GM23338 (cell line): ENCODE results near the gene TTC28. TPM values are rescaled to one million over a fixed set of nuclear protein-coding genes. Genes with fewer than 3 reads are reported as not detected.

Source experiments
- ATAC-seq: fragments of 200-7000 bp; cut with Tn5 transposase; 3 replicates; pipeline ENCODE4 v1.9.1; 2020
- DNase-seq: peaks from one replicate; pipeline ENCODE4 v3.0.0-alpha.2; 2015; ENCODE audit warnings: low spot score
- H2AFZ ChIP-seq: fragments of 200-600 bp; sonication (generic); 2 replicates; pipeline ENCODE4 v1.8.0; 2016; ENCODE audit warnings: antibody characterized with exemption, mild to moderate bottlenecking, moderate library complexity
- H3F3A ChIP-seq: fragments of 200-600 bp; sonication (generic); replicated peaks from 2 replicates; pipeline ENCODE4 v1.8.0; 2017; ENCODE audit warnings: antibody characterized with exemption, mixed run types, low read depth
- H3K27ac ChIP-seq: fragments of 200-600 bp; sonication (generic); 2 replicates; pipeline ENCODE4 v1.6.1; 2016; ENCODE audit warnings: low read depth
- H3K27me3 ChIP-seq: fragments of 200-600 bp; sonication (generic); 2 replicates; pipeline ENCODE4 v1.8.0; 2016; ENCODE audit warnings: mild to moderate bottlenecking, mixed run types, moderate library complexity; ENCODE audit not compliant: insufficient read depth
- H3K36me3 ChIP-seq: fragments of 200-600 bp; sonication (generic); 2 replicates; pipeline ENCODE4 v1.8.0; 2016; ENCODE audit warnings: mild to moderate bottlenecking; ENCODE audit not compliant: insufficient read depth
- H3K4me1 ChIP-seq: fragments of 200-600 bp; sonication (generic); 2 replicates; pipeline ENCODE4 v1.8.0; 2016; ENCODE audit warnings: mild to moderate bottlenecking, moderate library complexity; ENCODE audit not compliant: insufficient read depth
- H3K4me2 ChIP-seq: fragments of 200-600 bp; sonication (generic); 2 replicates; pipeline ENCODE4 v1.7.1; 2017; ENCODE audit warnings: mixed run types
- H3K4me3 ChIP-seq: fragments of 200-600 bp; sonication (generic); 2 replicates; pipeline ENCODE4 v1.6.1; 2016; ENCODE audit warnings: mixed run types
- H3K79me2 ChIP-seq: fragments of 200-600 bp; sonication (generic); replicated peaks from 2 replicates; pipeline ENCODE4 v1.8.0; 2017; ENCODE audit warnings: mild to moderate bottlenecking; ENCODE audit not compliant: insufficient read depth
- H3K9me2 ChIP-seq: fragments of 200-600 bp; sonication (generic); 2 replicates; pipeline ENCODE4 v1.8.0; 2017; ENCODE audit not compliant: insufficient read depth
- H4K20me1 ChIP-seq: fragments of 200-600 bp; sonication (generic); replicated peaks from 2 replicates; pipeline ENCODE4 v1.8.0; 2017; ENCODE audit warnings: mild to moderate bottlenecking; ENCODE audit not compliant: insufficient read depth
- H3K27ac Mint-ChIP-seq: 2 replicates; pipeline ENCODE4 v1.8.0; 2020; ENCODE audit warnings: inconsistent platforms, mild to moderate bottlenecking, moderate library complexity, mixed read lengths
- H3K27me3 Mint-ChIP-seq: 3 replicates; pipeline ENCODE4 v1.8.0; 2022; ENCODE audit warnings: low read depth, mild to moderate bottlenecking, moderate library complexity, mixed read lengths, inconsistent platforms; ENCODE audit not compliant: insufficient read depth, poor library complexity
- H3K36me3 Mint-ChIP-seq: 3 replicates; pipeline ENCODE4 v1.8.0; 2021; ENCODE audit warnings: low read depth, mild to moderate bottlenecking, inconsistent platforms, moderate library complexity, mixed read lengths
- H3K4me1 Mint-ChIP-seq: 3 replicates; pipeline ENCODE4 v1.8.0; 2020; ENCODE audit warnings: mild to moderate bottlenecking, inconsistent platforms, mixed read lengths
- H3K4me3 Mint-ChIP-seq: 3 replicates; pipeline ENCODE4 v1.8.0; 2021; ENCODE audit warnings: moderate library complexity, mild to moderate bottlenecking, inconsistent platforms, mixed read lengths
- H3K9me3 Mint-ChIP-seq: 3 replicates; pipeline ENCODE4 v1.8.0; 2020; ENCODE audit warnings: moderate library complexity, mild to moderate bottlenecking, inconsistent platforms, mixed read lengths
- EZH2 ChIP-seq: fragments of 200-600 bp; sonication (generic); IDR thresholded peaks from one replicate; pipeline ENCODE4 v1.8.0; 2017; ENCODE audit warnings: antibody characterized with exemption, mild to moderate bottlenecking, low read depth; ENCODE audit not compliant: unreplicated experiment
- EZH2phosphoT487 ChIP-seq: fragments of 200-600 bp; sonication (generic); IDR thresholded peaks from one replicate; pipeline ENCODE4 v1.8.1; 2018; ENCODE audit warnings: antibody characterized with exemption; ENCODE audit not compliant: unreplicated experiment
- JUNB ChIP-seq: IDR thresholded peaks from one replicate; pipeline ENCODE4 v1.6.1; 2016; ENCODE audit warnings: antibody characterized with exemption; ENCODE audit not compliant: unreplicated experiment
- NANOG ChIP-seq: IDR thresholded peaks from 2 replicates; pipeline ENCODE4 v1.6.1; 2016; ENCODE audit warnings: antibody characterized with exemption, borderline replicate concordance
- STAT1 ChIP-seq: IDR thresholded peaks from one replicate; pipeline ENCODE4 v1.6.1; 2016; ENCODE audit warnings: antibody characterized with exemption; ENCODE audit not compliant: unreplicated experiment
- ZNF114 ChIP-seq: fragments of 250-450 bp; sonication (Bioruptor Pico); IDR thresholded peaks from 2 replicates; pipeline ENCODE4 v1.5.0; 2020; ENCODE audit warnings: mild to moderate bottlenecking, moderate library complexity
- ZNF331 ChIP-seq: fragments of 250-450 bp; sonication (Bioruptor Pico); IDR thresholded peaks from 2 replicates; pipeline ENCODE4 v1.5.0; 2020; ENCODE audit warnings: low read depth, mild to moderate bottlenecking, moderate library complexity
- polyA plus RNA-seq: library from polyadenylated mRNA; unstranded; fragments of >200 nt; fragmentation: Nextera tagmentation; extraction: Ambion mirVana; gene quantifications from 2 replicates; pipeline ENCODE4 v1.2.1, GENCODE V29; 2016
- total RNA-seq: library from RNA; depleted of rRNA; stranded (reverse); fragments of >200 nt; shearing (Covaris generic); gene quantifications from 2 replicates; pipeline ENCODE4 v1.2.3, GENCODE V29; 2014
- TF ChIP-seq, protein P1 (sequence below): fragments of 250-450 bp; sonication (Bioruptor Pico); IDR thresholded peaks from 2 replicates; pipeline ENCODE4 v1.5.0; 2020; ENCODE audit warnings: mild to moderate bottlenecking, moderate library complexity
- TF ChIP-seq, protein P2 (sequence below): IDR thresholded peaks from 2 replicates; pipeline ENCODE4 v1.6.1; 2016; ENCODE audit warnings: antibody characterized with exemption

Gene TTC28
- total and polyA plus RNA-seq, 2 experiments from 2014 or later, result 4.5 to 16.1 TPM

DNA sequence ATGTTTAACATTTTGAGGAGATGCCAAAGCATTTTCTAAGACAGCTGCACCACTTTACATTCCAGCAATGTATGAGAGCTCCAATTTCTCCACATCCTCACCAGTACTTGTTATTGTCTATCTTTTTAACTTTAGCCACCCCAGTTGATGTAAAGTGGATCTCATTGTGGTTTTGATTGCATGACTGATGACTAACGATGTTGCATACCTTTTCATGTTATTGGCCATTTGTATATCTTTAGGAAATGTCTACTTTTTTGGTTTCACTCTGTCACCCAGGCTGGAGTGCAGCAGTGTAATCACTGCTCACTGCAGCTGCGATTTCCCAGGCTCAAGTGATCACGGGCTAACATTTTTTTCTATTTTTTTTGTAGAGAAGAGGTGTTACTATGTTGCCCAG lies 8.9 kb downstream of the TTC28 start:
- ATAC-seq, result no peak
- no peaks in the 10 kb centered on the region; the same call in 1 of the 2 replicates for H3K79me2 ChIP-seq
- peaks cover 3% of the 10 kb centered on the region; the same call in 1 of the 3 replicates for H3K4me1 Mint-ChIP-seq

More for the DNA sequence above, 8.9 kb downstream of the TTC28 start:
- Histone ChIP-seq H3F3A (no peaks in the 10 kb centered on the region), H3K9me2 (no peaks in the 10 kb centered on the region), H3K27me3 (no peaks in the 10 kb centered on the region), H3K4me3 (no peak overlapping the region), H2AFZ (no peak overlapping the region), H4K20me1 (no peaks in the 10 kb centered on the region), H3K4me2 (no peak overlapping the region), H3K36me3 (no peaks in the 10 kb centered on the region), H3K4me1 (peaks cover 3% of the 10 kb centered on the region; the same call in 1 of the 2 replicates), H3K27ac (no peak overlapping the region)
- TF ChIP-seq EZH2phosphoT487 (no peak), ZNF114 (CRISPR knock-in tag) (no peak), ZNF331 (CRISPR knock-in tag) (no peak), STAT1 (no peak), NANOG (no peak), JUNB (no peak), EZH2 (no peak)
- TF ChIP-seq, protein P1, sequence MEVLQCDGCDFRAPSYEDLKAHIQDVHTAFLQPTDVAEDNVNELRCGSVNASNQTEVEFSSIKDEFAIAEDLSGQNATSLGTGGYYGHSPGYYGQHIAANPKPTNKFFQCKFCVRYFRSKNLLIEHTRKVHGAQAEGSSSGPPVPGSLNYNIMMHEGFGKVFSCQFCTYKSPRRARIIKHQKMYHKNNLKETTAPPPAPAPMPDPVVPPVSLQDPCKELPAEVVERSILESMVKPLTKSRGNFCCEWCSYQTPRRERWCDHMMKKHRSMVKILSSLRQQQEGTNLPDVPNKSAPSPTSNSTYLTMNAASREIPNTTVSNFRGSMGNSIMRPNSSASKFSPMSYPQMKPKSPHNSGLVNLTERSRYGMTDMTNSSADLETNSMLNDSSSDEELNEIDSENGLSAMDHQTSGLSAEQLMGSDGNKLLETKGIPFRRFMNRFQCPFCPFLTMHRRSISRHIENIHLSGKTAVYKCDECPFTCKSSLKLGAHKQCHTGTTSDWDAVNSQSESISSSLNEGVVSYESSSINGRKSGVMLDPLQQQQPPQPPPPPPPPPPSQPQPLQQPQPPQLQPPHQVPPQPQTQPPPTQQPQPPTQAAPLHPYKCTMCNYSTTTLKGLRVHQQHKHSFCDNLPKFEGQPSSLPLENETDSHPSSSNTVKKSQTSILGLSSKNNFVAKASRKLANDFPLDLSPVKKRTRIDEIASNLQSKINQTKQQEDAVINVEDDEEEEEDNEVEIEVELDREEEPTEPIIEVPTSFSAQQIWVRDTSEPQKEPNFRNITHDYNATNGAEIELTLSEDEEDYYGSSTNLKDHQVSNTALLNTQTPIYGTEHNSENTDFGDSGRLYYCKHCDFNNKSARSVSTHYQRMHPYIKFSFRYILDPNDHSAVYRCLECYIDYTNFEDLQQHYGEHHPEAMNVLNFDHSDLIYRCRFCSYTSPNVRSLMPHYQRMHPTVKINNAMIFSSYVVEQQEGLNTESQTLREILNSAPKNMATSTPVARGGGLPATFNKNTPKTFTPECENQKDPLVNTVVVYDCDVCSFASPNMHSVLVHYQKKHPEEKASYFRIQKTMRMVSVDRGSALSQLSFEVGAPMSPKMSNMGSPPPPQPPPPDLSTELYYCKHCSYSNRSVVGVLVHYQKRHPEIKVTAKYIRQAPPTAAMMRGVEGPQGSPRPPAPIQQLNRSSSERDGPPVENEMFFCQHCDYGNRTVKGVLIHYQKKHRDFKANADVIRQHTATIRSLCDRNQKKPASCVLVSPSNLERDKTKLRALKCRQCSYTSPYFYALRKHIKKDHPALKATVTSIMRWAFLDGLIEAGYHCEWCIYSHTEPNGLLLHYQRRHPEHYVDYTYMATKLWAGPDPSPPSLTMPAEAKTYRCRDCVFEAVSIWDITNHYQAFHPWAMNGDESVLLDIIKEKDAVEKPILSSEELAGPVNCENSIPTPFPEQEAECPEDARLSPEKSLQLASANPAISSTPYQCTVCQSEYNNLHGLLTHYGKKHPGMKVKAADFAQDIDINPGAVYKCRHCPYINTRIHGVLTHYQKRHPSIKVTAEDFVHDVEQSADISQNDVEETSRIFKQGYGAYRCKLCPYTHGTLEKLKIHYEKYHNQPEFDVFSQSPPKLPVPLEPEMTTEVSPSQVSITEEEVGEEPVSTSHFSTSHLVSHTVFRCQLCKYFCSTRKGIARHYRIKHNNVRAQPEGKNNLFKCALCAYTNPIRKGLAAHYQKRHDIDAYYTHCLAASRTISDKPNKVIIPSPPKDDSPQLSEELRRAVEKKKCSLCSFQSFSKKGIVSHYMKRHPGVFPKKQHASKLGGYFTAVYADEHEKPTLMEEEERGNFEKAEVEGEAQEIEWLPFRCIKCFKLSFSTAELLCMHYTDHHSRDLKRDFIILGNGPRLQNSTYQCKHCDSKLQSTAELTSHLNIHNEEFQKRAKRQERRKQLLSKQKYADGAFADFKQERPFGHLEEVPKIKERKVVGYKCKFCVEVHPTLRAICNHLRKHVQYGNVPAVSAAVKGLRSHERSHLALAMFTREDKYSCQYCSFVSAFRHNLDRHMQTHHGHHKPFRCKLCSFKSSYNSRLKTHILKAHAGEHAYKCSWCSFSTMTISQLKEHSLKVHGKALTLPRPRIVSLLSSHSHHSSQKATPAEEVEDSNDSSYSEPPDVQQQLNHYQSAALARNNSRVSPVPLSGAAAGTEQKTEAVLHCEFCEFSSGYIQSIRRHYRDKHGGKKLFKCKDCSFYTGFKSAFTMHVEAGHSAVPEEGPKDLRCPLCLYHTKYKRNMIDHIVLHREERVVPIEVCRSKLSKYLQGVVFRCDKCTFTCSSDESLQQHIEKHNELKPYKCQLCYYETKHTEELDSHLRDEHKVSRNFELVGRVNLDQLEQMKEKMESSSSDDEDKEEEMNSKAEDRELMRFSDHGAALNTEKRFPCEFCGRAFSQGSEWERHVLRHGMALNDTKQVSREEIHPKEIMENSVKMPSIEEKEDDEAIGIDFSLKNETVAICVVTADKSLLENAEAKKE (CRISPR knock-in tag), result no peak
- TF ChIP-seq, protein P2, sequence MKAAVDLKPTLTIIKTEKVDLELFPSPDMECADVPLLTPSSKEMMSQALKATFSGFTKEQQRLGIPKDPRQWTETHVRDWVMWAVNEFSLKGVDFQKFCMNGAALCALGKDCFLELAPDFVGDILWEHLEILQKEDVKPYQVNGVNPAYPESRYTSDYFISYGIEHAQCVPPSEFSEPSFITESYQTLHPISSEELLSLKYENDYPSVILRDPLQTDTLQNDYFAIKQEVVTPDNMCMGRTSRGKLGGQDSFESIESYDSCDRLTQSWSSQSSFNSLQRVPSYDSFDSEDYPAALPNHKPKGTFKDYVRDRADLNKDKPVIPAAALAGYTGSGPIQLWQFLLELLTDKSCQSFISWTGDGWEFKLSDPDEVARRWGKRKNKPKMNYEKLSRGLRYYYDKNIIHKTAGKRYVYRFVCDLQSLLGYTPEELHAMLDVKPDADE, result no peak
- Mint-ChIP-seq H3K4me3 (no peak overlapping the region), H3K9me3 (0 out of 3 replicates have a peak, but pooled peaks cover 2% of the 10 kb centered on the region), H3K27ac (no peak overlapping the region), H3K36me3 (no peaks in the 10 kb centered on the region), H3K27me3 (peaks cover 6% of the 10 kb centered on the region)
- no peak for DNase-seq
